ENCODE measurements around the gene RIPK3.

Gene RIPK3

GRCh38 chr14:24311837-24312615, 27.8 kb downstream of the RIPK3 start:
- no peak for TF ChIP-seq GATA2 (IDR thresholded peaks at IDR 0.05; ENCODE audit: low read depth, low read length)
- no peak for TF ChIP-seq GATA3 (IDR thresholded peaks at IDR 0.05; ENCODE audit: low read depth, low read length)

GRCh38 chr14:24310646-24311604, 28.9 kb downstream of the RIPK3 start, which contains the start of gene LTB4R:
Gene LTB4R, plus strand, starts transcription at chr14:24311502. Its CDS starts 4,150 bp downstream, at chr14:24315652.
- no peak for TF ChIP-seq GATA3 (IDR thresholded peaks at IDR 0.05; ENCODE audit: low read depth, low read length)

GRCh38 chr14:24310265-24310645, 29.5 kb downstream of the RIPK3 start:
- TF ChIP-seq GATA2 (IDR thresholded peaks at IDR 0.05; ENCODE audit: low read depth, low read length) (no peak), GATA3 (IDR thresholded peaks at IDR 0.05; ENCODE audit: low read depth, low read length) (no peak)

- no peak for TF ChIP-seq GATA2 (IDR thresholded peaks at IDR 0.05; ENCODE audit: low read depth, low read length)
Observed at GRCh38 chr14:24309538-24310264, 30.1 kb downstream of the RIPK3 start, which contains the start of gene LTB4R2. Gene LTB4R2, plus strand, starts transcription at chr14:24310140. Its CDS starts 525 bp downstream, at chr14:24310665.

GRCh38 chr14:24308342-24309124, 31.3 kb downstream of the RIPK3 start:
- TF ChIP-seq GATA3 (IDR thresholded peaks at IDR 0.05; ENCODE audit: low read depth, low read length) (no peak), GATA2 (IDR thresholded peaks at IDR 0.05; ENCODE audit: low read depth, low read length) (no peak)

GRCh38 chr14:24307575-24308341, 32.0 kb downstream of the RIPK3 start, which contains the start of gene CIDEB:
Gene CIDEB, minus strand, starts transcription at chr14:24307977. Its CDS starts 119 bp downstream, at chr14:24307858.
- TF ChIP-seq GATA2 (IDR thresholded peaks at IDR 0.05; ENCODE audit: low read depth, low read length) = no peak
- TF ChIP-seq GATA3 (IDR thresholded peaks at IDR 0.05; ENCODE audit: low read depth, low read length) = no peak

GRCh38 chr14:24307156-24307574, 32.6 kb downstream of the RIPK3 start:
- TF ChIP-seq GATA2 (IDR thresholded peaks at IDR 0.05; ENCODE audit: low read depth, low read length) (no peak), GATA3 (IDR thresholded peaks at IDR 0.05; ENCODE audit: low read depth, low read length) (no peak)

- TF ChIP-seq GATA3 (IDR thresholded peaks at IDR 0.05; ENCODE audit: low read depth, low read length) (no peak), GATA2 (IDR thresholded peaks at IDR 0.05; ENCODE audit: low read depth, low read length) (no peak)
Observed at GRCh38 chr14:24304019-24304387, 35.8 kb downstream of the RIPK3 start.

GRCh38 chr14:24300326-24300980, 39.3 kb downstream of the RIPK3 start:
- TF ChIP-seq GATA2 (IDR thresholded peaks at IDR 0.05; ENCODE audit: low read depth, low read length) (no peak), GATA3 (IDR thresholded peaks at IDR 0.05; ENCODE audit: low read depth, low read length) (no peak)

- TF ChIP-seq GATA3 (IDR thresholded peaks at IDR 0.05; ENCODE audit: low read depth, low read length) = no peak
- TF ChIP-seq GATA2 (IDR thresholded peaks at IDR 0.05; ENCODE audit: low read depth, low read length) = no peak
Observed at GRCh38 chr14:24299255-24300191, 40.3 kb downstream of the RIPK3 start, which contains the start of the genes DHRS1 and NOP9. Gene DHRS1, minus strand, starts transcription at chr14:24299780. Its CDS starts 674 bp downstream, at chr14:24299106. Gene NOP9, plus strand, starts transcription at chr14:24299850. Its CDS starts 105 bp downstream, at chr14:24299955.

GRCh38 chr14:24298892-24299254, 40.9 kb downstream of the RIPK3 start:
- TF ChIP-seq GATA2 (IDR thresholded peaks at IDR 0.05; ENCODE audit: low read depth, low read length) (no peak), GATA3 (IDR thresholded peaks at IDR 0.05; ENCODE audit: low read depth, low read length) (no peak)

Data from SH-SY5Y (cell line).